Left forelimb (tissue), 1 donor: ENCODE results near the gene PGLYRP3.

Experiments used
- DNase-seq: peaks from one replicate; pipeline ENCODE4 v3.0.0-alpha.2; 2018; ENCODE audit warnings: low spot score

The PGLYRP3 gene

DNA sequence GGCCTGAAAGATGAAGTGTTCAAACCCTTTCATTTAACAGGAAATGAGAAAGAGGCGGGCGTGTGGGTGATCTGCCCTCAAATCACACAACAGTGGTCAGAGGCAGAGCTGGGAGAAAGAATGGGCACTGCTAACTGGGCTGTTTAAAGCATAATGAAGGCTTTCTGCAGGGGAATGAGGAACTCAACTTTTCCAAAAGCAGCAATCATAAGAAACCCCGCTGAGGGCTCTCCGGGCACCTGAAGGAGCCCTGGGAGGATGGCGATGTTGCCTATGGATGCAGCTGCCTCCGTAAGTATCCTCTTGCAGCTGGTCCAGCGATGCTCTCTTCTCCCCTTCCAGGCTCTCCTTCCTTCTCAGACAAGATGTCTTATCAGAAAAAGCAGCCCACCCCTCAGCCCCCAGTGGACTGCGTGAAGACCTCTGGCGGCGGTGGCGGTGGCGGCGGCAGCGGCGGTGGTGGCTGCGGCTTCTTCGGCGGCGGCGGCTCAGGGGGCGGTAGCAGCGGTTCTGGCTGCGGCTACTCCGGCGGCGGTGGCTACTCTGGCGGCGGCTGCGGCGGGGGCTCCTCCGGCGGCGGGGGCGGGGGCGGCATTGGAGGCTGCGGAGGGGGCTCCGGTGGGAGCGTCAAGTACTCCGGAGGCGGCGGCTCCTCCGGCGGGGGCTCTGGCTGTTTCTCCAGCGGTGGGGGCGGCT lies 52.0 kb downstream of the PGLYRP3 start:
- no peak for DNase-seq

DNA sequence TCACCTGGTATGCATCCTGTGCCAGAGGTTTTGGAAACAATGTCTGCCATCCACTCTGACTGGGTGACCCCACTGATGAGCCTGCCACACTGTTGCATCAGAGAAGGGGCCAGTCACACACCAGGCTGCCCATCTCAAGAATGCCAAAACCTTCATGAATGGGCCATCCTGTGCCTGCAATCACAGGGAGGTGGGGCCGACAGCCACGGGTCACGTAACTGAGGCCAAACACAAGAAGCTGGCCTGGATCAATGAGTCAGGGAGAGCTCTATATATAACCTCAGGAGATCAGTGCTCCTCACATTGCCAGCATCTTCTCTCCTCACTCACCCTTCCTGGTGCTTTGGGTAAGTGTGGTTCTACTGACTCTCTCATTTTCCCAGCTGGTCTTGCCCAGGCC lies 53.4 kb downstream of the PGLYRP3 start, which contains the start of gene LORICRIN:
LORICRIN (plus strand) TSS at position 301 of the 400 bp plus-strand sequence. CDS start 1,263 bp downstream, outside the sequence.
- no peak for DNase-seq

DNA sequence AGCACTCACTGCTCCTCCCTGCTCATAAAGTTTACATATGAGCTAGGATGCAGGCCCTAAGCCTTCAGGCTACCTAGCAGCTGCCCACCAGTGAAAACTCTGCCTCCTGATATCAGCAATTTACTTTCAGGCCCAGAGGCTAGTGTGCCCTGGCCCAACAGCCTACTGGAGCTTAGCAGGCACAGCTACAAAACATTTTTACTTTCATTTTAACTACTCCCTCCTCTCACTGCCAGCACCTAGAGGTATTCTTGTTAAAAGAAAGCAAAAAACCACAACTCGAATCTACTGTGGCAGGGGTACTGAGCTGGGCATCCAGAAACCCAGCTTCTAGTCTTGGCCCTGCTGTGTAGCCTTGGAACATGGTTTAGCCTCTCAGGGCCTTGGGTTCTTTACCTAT lies 59.1 kb downstream of the PGLYRP3 start:
- DNase-seq, result no peak

DNA sequence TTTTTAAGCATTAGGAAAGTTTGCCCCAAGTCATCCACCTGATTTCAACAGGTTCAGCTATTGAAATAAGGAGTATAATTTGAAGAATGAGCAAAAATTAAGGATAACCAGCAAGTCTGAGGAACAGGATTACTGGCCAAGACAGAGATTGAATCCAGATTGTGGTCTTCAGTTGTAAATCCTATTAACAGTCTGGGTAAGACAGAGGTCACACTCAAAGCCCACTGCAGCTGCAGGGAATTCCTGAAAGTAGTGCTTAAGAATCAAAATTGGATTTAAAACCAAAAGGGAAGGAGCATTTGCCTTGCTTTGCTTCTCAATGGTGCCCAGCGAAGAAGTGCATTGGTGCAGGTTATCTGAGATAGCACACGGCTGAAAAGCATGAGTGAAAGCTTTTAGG lies 59.7 kb downstream of the PGLYRP3 start:
- DNase-seq, result no peak

DNA sequence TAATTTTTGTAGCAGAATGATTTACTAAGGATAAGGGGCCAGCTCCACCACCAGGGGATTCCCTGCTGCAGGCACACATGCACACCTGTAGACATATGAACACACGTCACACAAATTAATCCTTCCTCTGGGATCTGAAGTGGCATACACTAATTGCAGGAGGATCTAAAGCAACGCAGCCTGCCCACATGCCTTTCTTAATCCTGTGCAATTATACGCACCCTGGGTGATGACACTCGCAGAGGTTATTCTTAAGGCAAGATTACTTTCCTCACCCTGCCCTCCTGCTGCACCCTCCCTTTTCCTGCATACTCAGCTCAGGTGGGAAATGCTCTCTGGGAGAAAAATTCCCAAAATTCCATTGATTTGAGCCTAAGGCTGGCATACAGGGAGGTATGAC lies 60.8 kb downstream of the PGLYRP3 start:
- DNase-seq, result no peak

DNA sequence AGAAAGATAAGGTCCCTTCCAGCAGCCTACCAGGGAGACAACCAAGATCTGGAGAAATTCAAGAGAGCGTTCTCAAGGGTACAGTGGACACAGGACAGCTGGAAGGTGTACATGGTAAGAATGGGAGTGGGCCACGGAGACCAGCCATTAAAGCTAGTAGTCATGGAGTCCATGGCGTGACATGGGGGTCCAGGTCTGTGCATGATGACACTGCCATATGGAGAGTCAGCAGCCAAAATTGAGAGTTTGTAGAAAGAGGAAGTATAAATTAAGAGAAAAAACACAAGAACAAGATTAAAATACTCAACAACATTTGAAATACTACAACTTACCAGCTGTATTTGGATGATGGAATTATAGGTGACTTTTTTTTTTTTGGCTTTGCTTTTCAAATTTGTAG lies 61.2 kb downstream of the PGLYRP3 start:
- no peak for DNase-seq

DNA sequence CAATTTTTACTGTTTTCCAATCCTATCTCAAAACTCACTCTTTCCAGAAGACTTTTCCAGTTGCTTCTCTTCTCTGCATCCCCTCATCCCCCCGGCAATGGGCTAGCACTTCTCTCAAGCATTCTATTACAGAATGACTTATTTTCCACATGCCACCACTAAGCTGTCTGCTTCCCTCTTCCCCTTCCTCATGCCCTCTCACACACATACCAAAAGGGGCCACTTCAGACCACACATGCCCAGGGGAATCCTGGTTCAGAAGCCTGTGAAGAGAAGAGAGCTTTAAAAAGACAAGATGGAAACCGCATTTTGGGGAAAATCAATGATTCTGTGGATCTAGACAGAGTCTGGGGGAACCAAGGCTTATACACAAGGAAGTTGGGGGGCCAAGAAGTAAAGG lies 61.7 kb downstream of the PGLYRP3 start:
- no peak for DNase-seq

DNA sequence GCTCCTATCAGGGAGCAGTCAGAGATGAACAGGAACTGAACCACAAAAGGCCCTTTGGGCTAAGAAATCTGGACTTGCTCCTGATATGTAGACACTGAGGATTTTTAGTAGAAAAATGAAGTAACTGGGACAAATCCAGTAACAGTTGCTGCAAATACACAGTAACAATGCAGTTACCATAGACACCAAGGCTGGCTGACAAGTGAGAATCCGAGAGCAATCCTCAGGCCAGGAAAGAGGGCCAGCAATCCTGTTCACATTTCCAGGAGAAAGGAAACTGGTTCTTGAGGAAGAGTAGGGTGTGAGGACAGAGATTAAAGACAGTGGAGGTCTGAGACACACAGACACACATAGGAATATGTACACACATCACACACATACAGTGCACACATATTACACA lies 62.6 kb downstream of the PGLYRP3 start:
- no peak for DNase-seq

DNA sequence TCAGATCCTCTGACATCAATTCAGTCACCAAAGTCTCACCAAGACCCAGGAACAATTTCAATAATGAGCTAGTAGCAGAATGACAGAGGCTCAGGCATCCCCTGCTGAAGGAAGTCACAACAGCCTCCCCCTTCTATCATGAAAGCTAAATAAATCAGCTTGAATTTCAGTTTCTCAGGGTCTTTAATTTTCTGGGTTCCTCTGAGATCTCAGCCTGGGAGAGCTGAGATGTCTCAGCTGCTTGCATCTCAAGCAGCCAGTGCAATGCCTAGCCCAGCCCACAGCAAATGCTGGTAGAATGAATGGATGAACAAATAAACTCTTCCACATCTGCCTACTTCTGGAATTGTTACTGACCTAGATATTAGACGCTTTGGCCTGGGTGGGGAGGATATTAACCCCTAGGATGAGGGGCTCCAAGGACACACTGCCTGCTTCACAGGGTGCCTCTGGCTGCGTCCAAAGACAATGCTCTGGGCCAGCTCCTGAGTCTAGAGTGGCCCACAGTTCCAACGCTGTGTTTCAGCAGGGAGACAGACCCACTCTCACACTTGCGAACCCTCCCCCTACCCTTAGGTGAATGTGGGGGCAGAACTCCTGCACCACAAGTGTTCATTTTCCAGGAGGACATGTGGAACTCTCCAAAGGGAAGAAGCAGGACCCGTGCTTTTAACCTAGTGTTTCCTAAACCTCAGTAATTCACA lies 64.4 kb downstream of the PGLYRP3 start:
- DNase-seq, result no peak
